ENCODE measurements around the gene PLEKHA8.

The PLEKHA8 gene

GRCh38 chr7:30102281-30102680, 74.1 kb downstream of the PLEKHA8 start:
- TF ChIP-seq ZNF274 (IDR thresholded peaks at IDR 0.05; ENCODE audit: low read depth, low read length) (no peak), SUZ12 (IDR thresholded peaks at IDR 0.05; ENCODE audit: extremely low read depth, insufficient read depth, insufficient read length) (no peak), YY1 (IDR thresholded peaks at IDR 0.05; ENCODE audit: insufficient read depth, insufficient read length) (no peak)
- H3K4me3 ChIP-seq (ENCODE audit: insufficient read length, low read depth) = no peak overlapping the region
- no peak overlapping the region for H3K9ac ChIP-seq (ENCODE audit: insufficient read length, low read depth)
- no peaks in the 10 kb centered on the region for H3K36me3 ChIP-seq (ENCODE audit: insufficient read depth, insufficient read length, low read length)
- H3K9me3 ChIP-seq (ENCODE audit: insufficient read depth, low read length) = peaks cover 18% of the 10 kb centered on the region
- no peaks in the 10 kb centered on the region for H3K4me1 ChIP-seq (ENCODE audit: insufficient read depth, insufficient read length)
- DNase-seq (ENCODE audit: low read depth, low spot score) = no peak
- no peaks in the 10 kb centered on the region for H3K27me3 ChIP-seq (ENCODE audit: insufficient read depth, insufficient read length)

DNA sequence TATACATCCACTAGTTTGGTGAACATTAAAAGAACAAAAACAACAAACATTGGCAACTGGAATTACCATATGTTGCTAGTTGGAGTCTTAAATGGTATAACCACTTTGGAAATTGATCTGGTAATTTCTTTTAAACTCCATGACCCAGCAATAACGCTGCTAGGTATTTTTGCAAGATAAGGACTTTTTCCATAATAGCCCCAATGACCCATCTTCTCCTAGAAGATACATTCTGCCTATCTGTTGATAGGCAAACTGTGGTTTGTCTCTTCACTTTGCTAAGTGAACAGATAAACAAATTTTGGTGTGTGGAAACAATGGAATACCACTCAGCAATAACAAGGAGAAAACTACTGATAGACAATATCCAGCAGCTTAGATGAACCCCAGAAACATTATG, 75.9 kb downstream of the PLEKHA8 start:
- Histone ChIP-seq H3K4me1 (ENCODE audit: insufficient read depth, insufficient read length) (no peaks in the 10 kb centered on the region), H3K27me3 (ENCODE audit: insufficient read depth, insufficient read length) (no peaks in the 10 kb centered on the region), H3K36me3 (ENCODE audit: insufficient read depth, insufficient read length, low read length) (no peaks in the 10 kb centered on the region), H3K4me3 (ENCODE audit: insufficient read length, low read depth) (no peak overlapping the region), H3K9me3 (ENCODE audit: insufficient read depth, low read length) (peaks cover 15% of the 10 kb centered on the region), H3K9ac (ENCODE audit: insufficient read length, low read depth) (no peak overlapping the region)
- DNase-seq (ENCODE audit: low read depth, low spot score) = no peak
- TF ChIP-seq ZNF274 (IDR thresholded peaks at IDR 0.05; ENCODE audit: low read depth, low read length) (no peak), YY1 (IDR thresholded peaks at IDR 0.05; ENCODE audit: insufficient read depth, insufficient read length) (no peak), SUZ12 (IDR thresholded peaks at IDR 0.05; ENCODE audit: extremely low read depth, insufficient read depth, insufficient read length) (no peak)

DNA sequence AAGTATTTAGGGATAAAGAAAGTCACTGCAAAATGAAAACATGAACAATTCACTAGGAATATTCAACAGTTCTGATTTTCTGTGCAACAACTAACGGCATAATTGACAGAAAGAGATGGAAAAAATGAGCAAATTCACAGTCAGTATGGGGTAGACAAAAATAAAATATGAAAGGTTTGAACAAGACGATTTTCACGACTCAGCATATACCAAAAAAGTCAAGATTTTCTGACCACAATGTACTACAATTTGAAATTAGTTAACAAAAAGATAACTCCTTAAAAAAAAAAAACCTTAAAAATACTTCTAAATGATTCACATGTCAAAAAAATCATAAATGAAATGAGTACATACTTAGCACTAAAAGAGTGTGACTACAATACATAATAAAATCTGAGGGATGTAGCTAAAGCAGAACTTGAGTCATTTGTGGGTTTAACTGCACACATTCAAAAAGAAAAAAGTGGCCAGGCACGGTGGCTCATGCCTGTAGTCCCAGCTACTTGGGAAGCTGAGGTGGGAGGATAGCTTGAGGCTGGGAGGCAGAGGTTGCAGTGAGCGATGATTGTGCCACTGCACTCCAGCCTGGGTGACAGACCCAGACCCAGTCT, 84.0 kb downstream of the PLEKHA8 start:
- Histone ChIP-seq H3K4me3 (ENCODE audit: insufficient read length, low read depth) (no peak overlapping the region), H3K9ac (ENCODE audit: insufficient read length, low read depth) (no peak overlapping the region), H3K27me3 (ENCODE audit: insufficient read depth, insufficient read length) (no peaks in the 10 kb centered on the region), H3K9me3 (ENCODE audit: insufficient read depth, low read length) (peaks cover 20% of the 10 kb centered on the region), H3K4me1 (ENCODE audit: insufficient read depth, insufficient read length) (peaks cover 2% of the 10 kb centered on the region), H3K36me3 (ENCODE audit: insufficient read depth, insufficient read length, low read length) (no peaks in the 10 kb centered on the region)
- TF ChIP-seq ZNF274 (IDR thresholded peaks at IDR 0.05; ENCODE audit: low read depth, low read length) (no peak), SUZ12 (IDR thresholded peaks at IDR 0.05; ENCODE audit: extremely low read depth, insufficient read depth, insufficient read length) (no peak), YY1 (IDR thresholded peaks at IDR 0.05; ENCODE audit: insufficient read depth, insufficient read length) (no peak)
- no peak for DNase-seq (ENCODE audit: low read depth, low spot score)

DNA sequence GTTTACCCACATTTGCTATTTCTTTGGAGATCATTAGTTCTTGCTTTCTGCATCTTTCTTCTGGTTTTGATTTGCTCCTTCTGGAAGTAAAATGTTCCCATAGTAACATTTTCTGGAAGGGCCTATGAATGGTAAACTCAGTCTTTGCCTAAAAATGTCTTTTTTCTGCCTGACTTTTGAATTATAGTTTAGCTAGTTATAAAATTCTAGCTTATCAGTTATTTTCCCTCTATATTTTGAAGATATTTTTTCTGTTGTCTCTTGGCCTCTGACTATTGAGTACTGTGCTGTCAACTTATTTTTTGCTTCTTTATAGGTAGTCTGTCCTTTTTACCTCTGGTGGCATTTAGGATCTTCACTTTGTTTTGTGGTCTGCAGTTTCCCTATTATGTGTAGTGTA, 84.9 kb downstream of the PLEKHA8 start:
- Histone ChIP-seq H3K36me3 (ENCODE audit: insufficient read depth, insufficient read length, low read length) (no peaks in the 10 kb centered on the region), H3K9me3 (ENCODE audit: insufficient read depth, low read length) (peaks cover 14% of the 10 kb centered on the region; the same call in 1 of the 2 replicates), H3K27me3 (ENCODE audit: insufficient read depth, insufficient read length) (no peaks in the 10 kb centered on the region), H3K9ac (ENCODE audit: insufficient read length, low read depth) (no peak overlapping the region), H3K4me1 (ENCODE audit: insufficient read depth, insufficient read length) (peaks cover 2% of the 10 kb centered on the region), H3K4me3 (ENCODE audit: insufficient read length, low read depth) (no peak overlapping the region)
- DNase-seq (ENCODE audit: low read depth, low spot score) = no peak
- TF ChIP-seq SUZ12 (IDR thresholded peaks at IDR 0.05; ENCODE audit: extremely low read depth, insufficient read depth, insufficient read length) = no peak
- no peak for TF ChIP-seq YY1 (IDR thresholded peaks at IDR 0.05; ENCODE audit: insufficient read depth, insufficient read length)
- no peak for TF ChIP-seq ZNF274 (IDR thresholded peaks at IDR 0.05; ENCODE audit: low read depth, low read length)

- TF ChIP-seq SUZ12 (IDR thresholded peaks at IDR 0.05; ENCODE audit: extremely low read depth, insufficient read depth, insufficient read length) (no peak), YY1 (IDR thresholded peaks at IDR 0.05; ENCODE audit: insufficient read depth, insufficient read length) (no peak), ZNF274 (IDR thresholded peaks at IDR 0.05; ENCODE audit: low read depth, low read length) (no peak)
- Histone ChIP-seq H3K36me3 (ENCODE audit: insufficient read depth, insufficient read length, low read length) (no peaks in the 10 kb centered on the region), H3K4me1 (ENCODE audit: insufficient read depth, insufficient read length) (peaks cover 2% of the 10 kb centered on the region), H3K4me3 (ENCODE audit: insufficient read length, low read depth) (no peak overlapping the region), H3K27me3 (ENCODE audit: insufficient read depth, insufficient read length) (no peaks in the 10 kb centered on the region), H3K9me3 (ENCODE audit: insufficient read depth, low read length) (peaks cover 14% of the 10 kb centered on the region; the same call in 1 of the 2 replicates), H3K9ac (ENCODE audit: insufficient read length, low read depth) (no peak overlapping the region)
- no peak for DNase-seq (ENCODE audit: low read depth, low spot score)
Measured at GRCh38 chr7:30114536-30115238, 86.5 kb downstream of the PLEKHA8 start.

DNA sequence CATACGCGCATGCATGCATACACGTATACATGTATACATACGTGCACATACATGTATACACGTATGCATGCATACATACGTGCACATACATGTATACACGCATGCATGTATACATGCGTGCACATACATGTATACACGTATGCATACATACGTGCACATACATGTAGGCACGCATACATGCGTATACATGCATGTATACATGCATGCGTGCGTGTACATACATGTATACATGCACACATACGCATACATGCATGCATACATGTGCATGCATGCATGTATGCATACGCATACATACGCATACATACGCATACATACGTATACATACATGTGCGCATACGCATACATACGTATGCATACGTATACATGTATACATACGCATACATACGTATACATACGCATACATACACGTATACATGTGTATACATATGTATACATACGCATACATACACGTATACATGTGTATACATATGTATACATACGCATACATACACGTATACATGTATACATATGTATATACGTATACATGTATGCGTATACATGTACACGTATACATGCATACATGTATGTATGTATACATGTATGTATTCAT, 87.6 kb downstream of the PLEKHA8 start:
- TF ChIP-seq SUZ12 (IDR thresholded peaks at IDR 0.05; ENCODE audit: extremely low read depth, insufficient read depth, insufficient read length) (no peak), ZNF274 (IDR thresholded peaks at IDR 0.05; ENCODE audit: low read depth, low read length) (no peak), YY1 (IDR thresholded peaks at IDR 0.05; ENCODE audit: insufficient read depth, insufficient read length) (no peak)
- no peak overlapping the region for H3K4me3 ChIP-seq (ENCODE audit: insufficient read length, low read depth)
- no peaks in the 10 kb centered on the region for H3K27me3 ChIP-seq (ENCODE audit: insufficient read depth, insufficient read length)
- DNase-seq (ENCODE audit: low read depth, low spot score) = no peak
- H3K9ac ChIP-seq (ENCODE audit: insufficient read length, low read depth) = no peak overlapping the region
- H3K9me3 ChIP-seq (ENCODE audit: insufficient read depth, low read length) = peaks cover 14% of the 10 kb centered on the region; the same call in 1 of the 2 replicates
- H3K36me3 ChIP-seq (ENCODE audit: insufficient read depth, insufficient read length, low read length) = no peaks in the 10 kb centered on the region
- H3K4me1 ChIP-seq (ENCODE audit: insufficient read depth, insufficient read length) = peaks cover 2% of the 10 kb centered on the region

- 0 out of 2 replicates have a peak, but pooled peaks have one; percentile 17 for TF ChIP-seq ZNF274 (IDR thresholded peaks at IDR 0.05; ENCODE audit: low read depth, low read length)
- TF ChIP-seq SUZ12 (IDR thresholded peaks at IDR 0.05; ENCODE audit: extremely low read depth, insufficient read depth, insufficient read length) = no peak
- no peak for TF ChIP-seq YY1 (IDR thresholded peaks at IDR 0.05; ENCODE audit: insufficient read depth, insufficient read length)
- Histone ChIP-seq H3K9ac (ENCODE audit: insufficient read length, low read depth) (no peak overlapping the region), H3K36me3 (ENCODE audit: insufficient read depth, insufficient read length, low read length) (no peaks in the 10 kb centered on the region), H3K9me3 (ENCODE audit: insufficient read depth, low read length) (peaks cover 14% of the 10 kb centered on the region; the same call in 1 of the 2 replicates), H3K4me3 (ENCODE audit: insufficient read length, low read depth) (no peak overlapping the region), H3K27me3 (ENCODE audit: insufficient read depth, insufficient read length) (no peaks in the 10 kb centered on the region), H3K4me1 (ENCODE audit: insufficient read depth, insufficient read length) (peaks cover 2% of the 10 kb centered on the region)
- DNase-seq (ENCODE audit: low read depth, low spot score) = no peak
Measured at GRCh38 chr7:30116771-30117170, 88.6 kb downstream of the PLEKHA8 start.

Measured in NT2/D1 (cell line).